HEK293T (cell line): Measurements from ENCODE around the gene PMEL.

ENCODE experiments used
- ARNT ChIP-seq: fragments of 450-650 bp; IDR thresholded peaks from 2 replicates; pipeline ENCODE4 v1.6.1; 2017; ENCODE audit warnings: mild to moderate bottlenecking
- CTBP1 ChIP-seq: fragments of 450-650 bp; IDR thresholded peaks from 2 replicates; pipeline ENCODE4 v1.6.1; 2016; ENCODE audit warnings: borderline replicate concordance
- ELF4 ChIP-seq: fragments of 450-650 bp; IDR thresholded peaks from 2 replicates; pipeline ENCODE4 v1.6.1; 2017; ENCODE audit warnings: antibody characterized with exemption
- FOXA1 ChIP-seq: fragments of 450-650 bp; IDR thresholded peaks from 2 replicates; pipeline ENCODE4 v1.6.1; 2016; ENCODE audit warnings: mild to moderate bottlenecking
- FOXM1 ChIP-seq: fragments of 450-650 bp; IDR thresholded peaks from 2 replicates; pipeline ENCODE4 v1.6.1; 2017; ENCODE audit warnings: mild to moderate bottlenecking, borderline replicate concordance
- HDGF ChIP-seq: fragments of 450-650 bp; IDR thresholded peaks from 2 replicates; pipeline ENCODE4 v1.6.1; 2017; ENCODE audit warnings: antibody characterized with exemption, borderline replicate concordance
- SP1 ChIP-seq: fragments of 450-650 bp; IDR thresholded peaks from 2 replicates; pipeline ENCODE4 v1.6.1; 2017
- SUZ12 ChIP-seq: fragments of 450-650 bp; IDR thresholded peaks from 2 replicates; pipeline ENCODE4 v1.6.1; 2016; ENCODE audit warnings: mild to moderate bottlenecking
- TARDBP ChIP-seq: fragments of 450-650 bp; IDR thresholded peaks from 2 replicates; pipeline ENCODE4 v1.6.1; 2016
- TF ChIP-seq, protein P1 (sequence below): fragments of 450-650 bp; IDR thresholded peaks from 2 replicates; pipeline ENCODE4 v1.6.1; 2016

- TF ChIP-seq HDGF (no peak), ELF4 (no peak), FOXM1 (no peak), CTBP1 (no peak), FOXA1 (no peak), ARNT (no peak), TARDBP (no peak), SUZ12 (no peak), SP1 (no peak)
- TF ChIP-seq, protein P1, sequence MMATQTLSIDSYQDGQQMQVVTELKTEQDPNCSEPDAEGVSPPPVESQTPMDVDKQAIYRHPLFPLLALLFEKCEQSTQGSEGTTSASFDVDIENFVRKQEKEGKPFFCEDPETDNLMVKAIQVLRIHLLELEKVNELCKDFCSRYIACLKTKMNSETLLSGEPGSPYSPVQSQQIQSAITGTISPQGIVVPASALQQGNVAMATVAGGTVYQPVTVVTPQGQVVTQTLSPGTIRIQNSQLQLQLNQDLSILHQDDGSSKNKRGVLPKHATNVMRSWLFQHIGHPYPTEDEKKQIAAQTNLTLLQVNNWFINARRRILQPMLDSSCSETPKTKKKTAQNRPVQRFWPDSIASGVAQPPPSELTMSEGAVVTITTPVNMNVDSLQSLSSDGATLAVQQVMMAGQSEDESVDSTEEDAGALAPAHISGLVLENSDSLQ, result no peak
Observed at GRCh38 chr12:55972456-55972855, 6.6 kb upstream of the PMEL start.
